Dedifferentiated amniotic fluid mesenchymal stem cell (primary cell): Measurements from ENCODE around the gene TMEM79.

Source experiments
- DNase-seq: peaks from one replicate; pipeline ENCODE4 v3.0.0-alpha.2; 2016; ENCODE audit errors: extremely low spot score

TMEM79 gene

GRCh38 chr1:156263288-156263655 is 20.9 kb upstream of the TMEM79 start:
- no peak for DNase-seq

GRCh38 chr1:156266051-156266450 is 18.1 kb upstream of the TMEM79 start:
- DNase-seq = no peak

- DNase-seq = no peak
Measured at GRCh38 chr1:156268336-156268735, 15.8 kb upstream of the TMEM79 start.

- no peak for DNase-seq
Measured at GRCh38 chr1:156270314-156270713, 13.8 kb upstream of the TMEM79 start.

- DNase-seq = no peak
Measured at GRCh38 chr1:156276532-156276931, 7.6 kb upstream of the TMEM79 start.

GRCh38 chr1:156276966-156277381 is 7.2 kb upstream of the TMEM79 start:
- no peak for DNase-seq

- DNase-seq = no peak
Measured at GRCh38 chr1:156279837-156280236, 4.3 kb upstream of the TMEM79 start.

- peak; percentile 44 for DNase-seq
Measured at GRCh38 chr1:156281281-156281680, 2.8 kb upstream of the TMEM79 start.

GRCh38 chr1:156281693-156282478 is 2.2 kb upstream of the TMEM79 start:
- no peak for DNase-seq

GRCh38 chr1:156282479-156283222 is 1.5 kb upstream of the TMEM79 start, which contains the start of gene SMG5:
Gene SMG5 (minus strand): TSS chr1:156282825. CDS start chr1:156282680, 145 bp downstream.
- peak; percentile 99 for DNase-seq

GRCh38 chr1:156283521-156283920 is 604 bp upstream of the TMEM79 start:
- no peak for DNase-seq

- no peak for DNase-seq
Measured at GRCh38 chr1:156284757-156285156, 632 bp downstream of the TMEM79 start.

GRCh38 chr1:156285437-156285836 is 1.3 kb downstream of the TMEM79 start:
- no peak for DNase-seq

GRCh38 chr1:156286061-156286460 is 1.9 kb downstream of the TMEM79 start:
- DNase-seq = no peak

GRCh38 chr1:156289857-156290256 is 5.7 kb downstream of the TMEM79 start:
- no peak for DNase-seq

- peak; percentile 83 for DNase-seq
Measured at GRCh38 chr1:156291226-156292061, 7.3 kb downstream of the TMEM79 start.

GRCh38 chr1:156293098-156293434 is 8.9 kb downstream of the TMEM79 start:
- no peak for DNase-seq

- DNase-seq = no peak
Measured at GRCh38 chr1:156293895-156294294, 9.8 kb downstream of the TMEM79 start.

- DNase-seq = peak; percentile 59
Measured at GRCh38 chr1:156295391-156295947, 11.3 kb downstream of the TMEM79 start, which contains the start of gene GLMP. Gene GLMP (minus strand): TSS chr1:156295679. CDS start chr1:156295645, 34 bp downstream.

GRCh38 chr1:156298852-156299357 is 14.8 kb downstream of the TMEM79 start, which contains the start of gene VHLL:
Gene VHLL (minus strand): TSS chr1:156299307. CDS start chr1:156299189, 118 bp downstream.
- DNase-seq = no peak

GRCh38 chr1:156303241-156303640 is 19.1 kb downstream of the TMEM79 start:
- no peak for DNase-seq
